Parathyroid adenoma (tissue), 2 donors: ENCODE data around the gene WSB1.
"Not testable (repeated sequence)": the region's sequence is repeated elsewhere in the genome, so short reads cannot be mapped to it uniquely, and the experiment has no call there.

ENCODE experiments used
- H2AFZ ChIP-seq: fragments of 300-600 bp; sonication (generic); one replicate; pipeline ENCODE4 v1.7.0; 2017; ENCODE audit warnings: antibody characterized with exemption, mild to moderate bottlenecking
- H3K27ac ChIP-seq: fragments of 300-600 bp; sonication (generic); one replicate; pipeline ENCODE4 v1.7.0; 2017
- H3K27me3 ChIP-seq: fragments of 300-600 bp; sonication (generic); one replicate; pipeline ENCODE4 v1.7.0; 2017; ENCODE audit warnings: low read length; ENCODE audit not compliant: control insufficient read depth, insufficient read depth
- H3K36me3 ChIP-seq: fragments of 300-600 bp; sonication (generic); one replicate; pipeline ENCODE4 v1.7.0; 2017; ENCODE audit warnings: low read length; ENCODE audit not compliant: control insufficient read depth, insufficient read depth
- H3K4me1 ChIP-seq: fragments of 300-600 bp; sonication (generic); one replicate; pipeline ENCODE4 v1.7.0; 2017; ENCODE audit warnings: control low read depth
- H3K4me2 ChIP-seq: fragments of 300-600 bp; sonication (generic); one replicate; pipeline ENCODE4 v1.7.0; 2017; ENCODE audit warnings: low read length
- H3K4me3 ChIP-seq: fragments of 300-600 bp; sonication (generic); one replicate; pipeline ENCODE4 v1.7.0; 2017; ENCODE audit warnings: low read depth, low read length
- H3K79me2 ChIP-seq: fragments of 300-600 bp; sonication (generic); one replicate; pipeline ENCODE4 v1.7.0; 2017; ENCODE audit warnings: control low read depth
- H3K9ac ChIP-seq: fragments of 300-600 bp; sonication (generic); one replicate; pipeline ENCODE4 v1.7.0; 2017; ENCODE audit warnings: mild to moderate bottlenecking
- H3K9me3 ChIP-seq: fragments of 300-600 bp; sonication (generic); one replicate; pipeline ENCODE4 v1.7.0; 2017; ENCODE audit warnings: low read length; ENCODE audit not compliant: control insufficient read depth
- CTCF ChIP-seq: fragments of 300-600 bp; sonication (generic); IDR thresholded peaks from one replicate; pipeline ENCODE4 v1.7.0; 2017; ENCODE audit warnings: antibody characterized with exemption, mild to moderate bottlenecking
- donor health status: primary hyperparathyroidism.

Gene WSB1

DNA sequence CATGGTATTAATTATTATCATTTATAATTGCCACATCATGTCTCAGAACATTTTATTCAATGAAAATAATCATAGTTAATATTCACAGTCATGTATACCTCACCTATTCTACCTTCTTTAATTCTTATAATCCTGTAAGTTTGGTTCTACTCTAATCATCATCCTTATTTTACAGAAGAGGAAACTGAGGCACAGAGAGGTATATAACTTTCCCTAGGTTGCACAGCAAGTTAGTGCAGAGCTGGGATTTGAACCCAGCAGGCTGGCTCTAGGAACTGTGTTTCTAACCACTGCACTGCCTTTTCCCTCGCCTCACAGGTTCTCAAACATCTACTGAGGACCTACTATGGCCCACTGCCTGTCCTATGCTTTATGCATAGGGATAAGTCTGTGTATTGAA lies 32.7 kb downstream of the WSB1 start:
- H3K27ac ChIP-seq: no peak overlapping the region
- no peaks in the 10 kb centered on the region for H3K9me3 ChIP-seq
- no peak overlapping the region for H3K4me3 ChIP-seq
- no peak overlapping the region for H3K4me2 ChIP-seq
- H3K79me2 ChIP-seq: no peaks in the 10 kb centered on the region
- TF ChIP-seq CTCF: no peak
- peaks cover 26% of the 10 kb centered on the region for H3K4me1 ChIP-seq
- no peaks in the 10 kb centered on the region for H3K36me3 ChIP-seq
- no peak overlapping the region for H2AFZ ChIP-seq
- H3K27me3 ChIP-seq: no peaks in the 10 kb centered on the region
- no peak overlapping the region for H3K9ac ChIP-seq

GRCh38 chr17:27327397-27327796 lies 33.5 kb downstream of the WSB1 start:
- H3K4me1 ChIP-seq: peaks cover 23% of the 10 kb centered on the region
- no peak overlapping the region for H3K9ac ChIP-seq
- no peak for TF ChIP-seq CTCF

DNA sequence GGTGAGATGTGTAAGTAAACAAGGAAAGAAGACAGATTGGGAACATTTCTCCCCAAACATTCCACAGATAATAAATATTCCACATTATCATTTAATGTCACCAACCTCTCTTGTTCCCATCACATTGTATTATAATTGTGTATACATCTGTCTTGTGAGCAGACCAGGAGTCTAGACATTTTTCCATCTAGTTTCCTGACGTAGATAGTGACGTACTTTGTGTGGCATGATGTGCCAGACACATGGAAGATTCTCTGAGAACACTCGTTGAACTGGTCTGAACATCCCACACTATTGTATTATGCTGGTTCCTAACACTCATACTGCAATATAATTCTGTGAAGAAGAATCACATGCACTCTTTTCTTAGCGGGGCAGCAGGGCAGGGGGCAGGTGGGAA lies 34.0 kb downstream of the WSB1 start:
- Histone ChIP-seq H3K4me3 (no peak overlapping the region), H3K79me2 (no peaks in the 10 kb centered on the region), H3K4me2 (no peak overlapping the region), H3K27me3 (no peaks in the 10 kb centered on the region), H3K4me1 (peaks cover 18% of the 10 kb centered on the region), H2AFZ (no peak overlapping the region), H3K9me3 (no peaks in the 10 kb centered on the region), H3K36me3 (no peaks in the 10 kb centered on the region), H3K27ac (no peak overlapping the region), H3K9ac (no peak overlapping the region)
- TF ChIP-seq CTCF: no peak

More at GRCh38 chr17:27327397-27327796, 33.5 kb downstream of the WSB1 start:
- H3K4me3 ChIP-seq: no peak overlapping the region
- H3K36me3 ChIP-seq: no peaks in the 10 kb centered on the region
- H3K27me3 ChIP-seq: no peaks in the 10 kb centered on the region
- no peaks in the 10 kb centered on the region for H3K79me2 ChIP-seq
- H3K27ac ChIP-seq: no peak overlapping the region
- no peak overlapping the region for H3K4me2 ChIP-seq
- H2AFZ ChIP-seq: no peak overlapping the region
- H3K9me3 ChIP-seq: no peaks in the 10 kb centered on the region

GRCh38 chr17:27328686-27329085 lies 34.8 kb downstream of the WSB1 start:
- peaks cover 18% of the 10 kb centered on the region for H3K4me1 ChIP-seq
- H3K4me2 ChIP-seq, H3K9me3 ChIP-seq, H3K9ac ChIP-seq, H3K27me3 ChIP-seq, H2AFZ ChIP-seq, H3K4me3 ChIP-seq, H3K36me3 ChIP-seq, H3K79me2 ChIP-seq, H3K27ac ChIP-seq: not testable (repeated sequence)

- TF ChIP-seq CTCF: no peak
Observed at GRCh38 chr17:27329146-27329805, 35.4 kb downstream of the WSB1 start.

More at GRCh38 chr17:27329146-27329805, 35.4 kb downstream of the WSB1 start:
- Histone ChIP-seq H2AFZ (no peak overlapping the region), H3K27ac (no peak overlapping the region), H3K36me3 (no peaks in the 10 kb centered on the region), H3K4me2 (no peak overlapping the region), H3K79me2 (no peaks in the 10 kb centered on the region), H3K4me1 (peaks cover 14% of the 10 kb centered on the region), H3K4me3 (no peak overlapping the region), H3K9ac (no peak overlapping the region), H3K9me3 (no peaks in the 10 kb centered on the region), H3K27me3 (no peaks in the 10 kb centered on the region)
